GM21367 (cell line): ENCODE data around the gene KRT7.

Source experiments
- ATAC-seq: cut with Tn5 transposase; IDR thresholded peaks from one replicate; pipeline ENCODE4 v1.9.1; 2021; ENCODE audit not compliant: unreplicated experiment

KRT7 gene

GRCh38 chr12:52232674-52233461, at the start of gene KRT7:
TSS of gene KRT7 (plus strand) at chr12:52233243. CDS start at chr12:52233297, 54 bp downstream.
- ATAC-seq: no peak

DNA sequence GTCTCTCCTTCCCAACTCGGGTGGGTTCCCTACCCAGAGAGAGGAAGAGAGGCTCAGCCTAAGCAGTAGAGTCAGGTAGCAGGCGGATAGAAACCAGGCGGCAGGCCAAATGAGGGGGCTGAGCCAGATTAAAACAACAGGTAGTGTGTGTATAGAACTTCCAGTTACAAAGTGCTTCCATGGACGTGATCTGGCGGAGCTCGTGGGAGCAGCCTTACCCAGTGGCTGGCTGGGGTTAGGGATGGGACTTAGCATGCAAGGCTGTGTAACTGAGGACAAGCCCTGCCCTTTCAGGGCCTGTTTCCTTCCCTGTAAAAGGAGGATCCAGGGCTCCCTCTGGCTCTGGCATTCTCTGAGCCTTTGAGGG, 49.5 kb upstream of the KRT7 start:
- no peak for ATAC-seq

DNA sequence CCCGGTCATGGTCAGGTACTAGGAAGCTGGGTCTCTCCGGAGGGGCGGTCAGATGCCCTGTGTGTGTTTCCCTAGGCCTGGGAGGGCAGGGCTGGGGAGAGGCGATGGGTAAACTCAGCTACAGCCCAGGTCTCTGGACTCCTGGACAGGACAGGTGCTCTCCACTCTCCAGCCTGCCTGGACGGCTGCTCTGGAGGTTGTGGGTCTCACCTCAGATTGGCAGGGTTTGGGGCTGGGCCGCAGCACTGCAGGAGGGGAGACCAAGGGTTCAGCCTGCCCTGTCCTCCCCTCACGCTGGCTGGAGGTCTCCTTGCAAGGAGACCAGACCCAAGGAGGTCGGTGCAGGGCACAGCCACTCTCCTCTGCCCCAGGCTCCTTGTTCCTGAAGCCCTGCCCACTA, 49.1 kb upstream of the KRT7 start:
- ATAC-seq: no peak

GRCh38 chr12:52184813-52185212, 48.2 kb upstream of the KRT7 start:
- no peak for ATAC-seq

DNA sequence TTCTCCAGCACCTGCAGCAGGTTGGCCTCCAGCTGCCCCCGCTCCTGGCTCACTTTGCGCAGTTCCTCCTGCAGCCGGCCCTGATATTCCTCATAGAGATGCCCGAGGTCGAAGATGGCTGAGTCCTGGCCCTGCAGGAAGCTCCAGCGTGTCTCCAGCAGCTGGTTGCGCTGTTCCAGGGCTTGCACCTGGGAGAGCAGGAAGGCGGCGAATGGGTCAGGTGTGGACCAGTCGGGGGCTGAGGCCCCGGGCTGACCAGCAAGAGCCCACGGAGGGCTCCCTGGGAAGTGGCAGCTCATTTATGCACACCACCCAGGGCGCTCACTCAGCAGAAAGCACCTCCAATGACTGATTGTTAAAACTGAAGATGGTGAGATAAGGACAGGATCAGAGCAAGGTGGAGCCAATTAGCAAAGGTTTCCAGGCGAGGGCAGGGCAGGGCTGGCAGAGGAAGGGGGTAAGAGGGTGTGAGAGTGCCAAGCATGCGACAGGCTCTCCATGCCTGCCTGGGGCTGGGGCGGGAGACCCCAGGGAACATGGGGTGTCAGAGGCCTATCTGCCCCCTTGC, 47.6 kb upstream of the KRT7 start:
- no peak for ATAC-seq

GRCh38 chr12:52186118-52186840, 46.8 kb upstream of the KRT7 start:
- no peak for ATAC-seq

GRCh38 chr12:52187206-52187605, 45.8 kb upstream of the KRT7 start:
- no peak for ATAC-seq

DNA sequence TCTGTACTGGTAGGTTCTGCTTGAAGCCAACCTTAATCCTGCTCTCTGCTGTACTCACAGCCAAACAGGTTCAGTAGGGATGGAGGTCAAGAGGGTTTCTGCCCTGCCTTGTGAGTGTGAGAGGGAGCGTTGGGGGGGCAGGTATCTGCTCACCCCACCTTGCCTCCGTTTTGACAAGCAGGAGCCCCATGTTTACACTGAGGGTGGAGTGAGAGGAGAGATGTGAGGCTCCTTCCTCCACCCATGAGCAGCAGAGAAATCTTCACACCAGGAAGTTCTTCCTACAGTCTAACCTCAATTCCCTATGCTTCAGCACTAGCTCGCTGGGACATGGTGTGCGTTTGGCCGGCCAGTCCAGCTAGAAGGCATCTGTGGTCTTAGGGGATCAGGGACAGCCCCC, 45.4 kb upstream of the KRT7 start:
- ATAC-seq: no peak

DNA sequence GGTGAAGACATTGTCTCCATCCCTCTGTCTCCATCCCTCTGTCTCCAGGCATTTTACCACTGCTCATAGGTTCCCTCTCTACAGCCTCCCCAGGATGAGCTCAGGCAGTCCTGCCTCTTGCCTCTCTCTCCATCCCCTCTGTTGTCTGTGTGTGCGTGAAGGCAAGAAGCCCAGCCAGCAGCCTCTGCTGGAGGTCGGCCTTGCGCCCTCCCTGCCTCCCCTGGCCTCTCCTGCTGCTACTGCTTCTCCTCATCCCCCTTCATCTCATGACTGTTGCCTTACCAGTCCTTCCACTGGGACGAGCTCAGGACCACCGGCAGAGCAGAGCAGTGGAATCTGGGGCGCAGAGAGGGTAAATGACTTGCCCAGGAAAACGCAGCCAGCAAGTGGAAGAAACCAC, 44.4 kb upstream of the KRT7 start:
- ATAC-seq: no peak

DNA sequence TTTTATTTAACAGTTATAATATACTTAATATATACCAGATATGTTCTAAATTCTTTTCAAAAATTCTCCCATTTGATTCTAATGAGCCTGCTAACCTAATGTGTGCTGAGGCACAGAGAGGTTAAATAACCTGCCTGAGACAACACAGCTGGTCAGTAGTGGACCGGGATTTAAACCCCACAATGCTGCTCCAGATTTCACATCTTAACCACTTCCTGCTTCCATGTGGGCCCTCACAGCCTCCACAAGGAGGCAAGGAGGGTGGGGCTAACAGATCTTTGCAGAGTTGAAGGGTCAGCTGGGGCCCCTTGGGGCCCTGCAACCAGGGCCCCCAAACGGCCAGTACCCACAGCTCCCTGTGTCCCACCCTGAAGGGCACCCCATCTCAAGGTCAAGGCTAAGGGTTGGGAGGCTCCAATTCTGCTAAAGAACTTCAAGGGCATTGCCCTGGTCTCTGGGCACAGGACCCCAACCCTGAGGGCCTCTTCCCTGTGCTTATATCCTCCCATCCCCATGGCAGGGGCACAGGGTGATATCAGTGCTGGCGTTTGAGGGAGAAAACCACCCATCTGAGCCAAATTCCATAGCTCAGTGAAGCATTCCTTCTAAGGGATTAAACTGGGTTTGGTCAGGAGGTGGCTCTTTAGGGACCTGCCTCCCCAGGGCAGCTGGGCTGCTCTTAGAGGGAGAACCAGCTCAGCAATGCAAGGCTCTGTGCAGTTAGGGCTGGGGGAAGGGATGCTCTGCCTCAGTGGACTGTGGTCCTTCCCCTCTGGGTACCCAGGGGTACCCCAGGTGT, 43.5 kb upstream of the KRT7 start:
- ATAC-seq: no peak

DNA sequence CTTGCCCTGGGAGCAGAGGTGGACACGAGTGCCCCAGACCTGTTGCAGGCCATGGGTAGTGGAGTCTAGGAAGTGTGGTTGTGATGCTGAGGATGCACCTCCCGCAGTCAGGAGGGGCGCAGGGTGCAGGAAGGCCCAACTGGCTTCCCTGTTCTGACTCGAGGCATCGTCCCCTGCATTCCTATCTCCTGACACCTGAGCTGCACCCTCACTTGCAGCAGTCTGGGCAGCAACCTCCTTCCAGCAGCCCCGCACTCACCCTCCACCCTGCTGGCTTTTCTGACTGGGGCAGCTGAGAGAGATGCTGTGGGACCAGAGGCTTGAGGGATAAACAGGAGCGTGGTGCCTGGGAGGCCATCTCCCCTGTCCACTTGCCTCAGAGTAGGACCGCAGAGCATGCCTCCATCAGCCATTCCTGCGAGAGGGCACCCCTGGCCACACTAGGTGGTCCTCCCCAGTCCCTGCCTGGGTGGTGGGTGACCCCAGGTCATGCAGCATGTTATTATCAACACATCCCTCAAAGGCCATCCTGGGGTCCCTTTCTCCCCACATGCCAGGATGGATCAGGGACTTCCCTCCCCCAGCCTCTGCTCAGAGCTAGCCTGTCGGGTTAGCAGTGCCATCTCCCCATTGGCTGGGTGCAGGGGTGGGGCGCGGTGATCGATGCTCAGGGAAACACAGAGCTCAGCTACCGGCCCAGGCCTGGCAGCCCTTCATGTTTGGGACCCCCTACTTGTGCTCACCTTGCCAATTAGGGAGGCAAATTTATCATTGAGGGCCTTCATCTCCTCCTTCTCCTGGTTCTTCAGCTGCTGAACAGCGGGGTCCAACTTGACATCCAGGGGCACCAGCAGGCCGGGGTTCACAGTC, 41.9 kb upstream of the KRT7 start:
- no peak for ATAC-seq

- ATAC-seq: no peak
These were observed 40.9 kb upstream of the KRT7 start, which contains the start of gene KRT80 for GRCh38 chr12:52191841-52192791. TSS of gene KRT80 (minus strand) at chr12:52192014. CDS start at chr12:52191902, 112 bp downstream.

DNA sequence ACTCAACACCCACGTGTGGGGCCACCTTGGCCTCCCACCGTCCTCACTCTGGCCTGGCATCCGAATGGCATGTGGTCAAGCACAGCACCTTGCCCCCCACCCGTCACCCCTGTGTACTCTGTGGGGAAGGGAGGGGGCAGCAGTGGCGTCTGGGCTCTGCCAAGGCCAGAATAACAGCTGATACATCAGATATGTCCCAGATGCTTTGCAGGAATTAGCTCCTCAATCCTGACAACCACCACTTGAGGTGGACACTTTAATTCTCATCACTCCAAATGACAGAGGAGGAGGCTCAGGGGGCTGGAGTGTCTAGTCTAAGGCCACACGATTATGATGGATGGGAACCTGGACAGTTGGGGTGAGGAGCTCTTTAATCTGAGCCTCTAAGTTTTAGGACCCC, 39.5 kb upstream of the KRT7 start:
- ATAC-seq: no peak

DNA sequence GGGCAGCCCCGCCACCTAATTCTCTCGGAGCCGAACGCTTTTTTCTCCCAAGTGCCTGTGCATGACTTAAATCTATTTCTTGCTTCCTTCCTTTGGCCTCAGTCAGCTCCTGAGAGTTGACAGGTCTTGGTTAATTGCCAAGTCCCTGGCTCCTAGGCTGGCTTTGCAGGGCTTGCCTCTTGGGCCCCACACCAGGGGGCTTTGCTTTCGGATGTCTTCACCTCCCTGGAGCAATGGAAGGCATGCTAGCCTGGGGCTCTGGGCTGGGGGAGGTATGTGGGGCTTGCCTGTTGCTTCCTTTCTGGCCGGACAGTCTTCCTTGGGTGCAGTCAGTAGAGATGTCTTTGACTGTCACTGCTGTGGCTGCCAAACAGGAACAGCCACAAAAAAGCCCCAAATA, 39.1 kb upstream of the KRT7 start:
- ATAC-seq: no peak

GRCh38 chr12:52195065-52195730, 37.8 kb upstream of the KRT7 start:
- no peak for ATAC-seq

DNA sequence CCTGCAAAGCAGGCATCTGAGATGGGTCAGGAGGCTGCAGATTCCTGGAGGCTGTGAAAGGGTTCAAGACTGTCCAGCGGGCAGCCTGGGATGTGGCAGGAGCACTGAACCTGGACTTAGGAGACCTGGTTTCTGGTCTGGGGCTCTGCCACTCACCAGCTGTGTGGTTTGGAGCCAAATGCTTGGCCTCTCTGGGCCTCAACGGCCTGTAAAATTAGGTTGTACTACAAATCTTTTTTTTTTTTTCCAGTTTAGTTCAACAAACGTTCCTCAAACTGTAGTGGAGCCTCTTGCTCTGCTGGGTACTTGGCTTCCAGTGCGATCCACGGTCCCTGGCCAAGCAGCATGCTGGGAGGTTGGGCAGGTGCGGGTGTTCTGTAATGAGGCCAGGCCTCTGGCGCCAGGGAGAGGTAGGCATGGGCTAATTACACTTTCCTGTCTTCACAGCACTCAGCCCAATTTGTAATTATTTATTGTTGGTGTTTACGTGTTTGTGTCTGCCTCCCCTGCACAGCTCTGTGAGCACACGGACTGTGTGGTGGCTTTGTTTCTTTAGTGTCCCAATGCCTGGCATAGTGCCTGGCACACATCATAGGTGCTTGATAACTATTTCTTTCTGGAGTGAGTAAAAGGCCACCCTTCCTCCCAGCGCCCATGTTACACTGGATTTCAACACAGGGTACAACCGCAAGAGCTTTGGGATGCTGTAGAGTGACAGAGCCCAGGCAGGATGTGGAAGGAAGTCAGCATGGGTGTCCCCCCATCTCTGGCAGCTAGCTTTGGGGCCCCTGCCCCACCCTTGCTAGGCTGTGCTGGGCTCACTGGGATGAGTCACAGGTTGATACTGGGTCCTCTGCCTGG, 35.4 kb upstream of the KRT7 start:
- no peak for ATAC-seq

DNA sequence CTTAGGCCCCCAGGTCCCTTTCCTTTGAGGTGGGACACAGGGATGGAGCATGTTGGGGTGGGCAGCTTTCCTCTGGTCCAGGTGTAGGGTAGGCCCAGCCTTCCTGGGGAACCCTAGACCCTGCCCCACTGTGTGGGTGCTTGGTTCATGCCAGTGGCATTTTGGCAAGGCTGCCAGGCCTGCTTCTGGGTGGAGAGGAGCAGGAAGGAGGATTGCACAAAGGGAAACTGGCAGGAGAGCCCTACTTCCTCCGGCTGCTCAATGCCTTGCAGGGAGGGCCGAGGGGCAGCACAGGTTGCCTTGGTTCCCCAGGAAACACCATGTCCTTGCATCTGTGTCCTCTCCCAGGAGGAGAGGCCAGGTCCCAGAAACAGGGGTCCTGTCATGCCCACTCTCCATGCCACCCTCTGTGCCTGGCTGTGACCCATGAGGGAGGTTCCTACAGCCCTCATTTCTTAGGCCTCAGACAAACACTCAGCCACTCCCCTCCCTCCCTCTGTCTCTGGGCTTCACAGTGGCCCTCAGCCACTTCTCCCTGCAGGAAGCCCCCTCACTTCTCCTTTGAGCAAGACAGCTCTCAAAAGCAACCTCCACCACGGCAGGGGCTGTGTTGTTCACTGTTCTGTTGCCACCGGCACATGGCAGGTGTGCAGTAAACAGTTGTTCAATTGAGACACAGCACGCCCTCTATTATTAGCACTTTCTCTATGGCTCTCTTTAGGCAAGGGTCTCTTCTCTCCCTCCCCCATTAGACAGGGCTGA, 34.4 kb upstream of the KRT7 start:
- no peak for ATAC-seq
